Lower leg skin (tissue), 3 donors: ENCODE results near the gene TMTC1.

Source experiments
- CTCF ChIP-seq, 3 donors: fragments of 450-650 bp; IDR thresholded peaks; one replicate each; pipeline ENCODE4 v1.5.1; 2016; ENCODE audit warnings: antibody characterized with exemption in 3 of 3, mild to moderate bottlenecking in 3 of 3, moderate library complexity in 2 of 3
- POLR2A ChIP-seq, 2 donors: fragments of 450-650 bp; IDR thresholded peaks; one replicate each; pipeline ENCODE4 v1.6.1; 2016 to 2017; ENCODE audit warnings: antibody characterized with exemption in 2 of 2, mild to moderate bottlenecking in 1 of 2, moderate library complexity in 1 of 2

DNA sequence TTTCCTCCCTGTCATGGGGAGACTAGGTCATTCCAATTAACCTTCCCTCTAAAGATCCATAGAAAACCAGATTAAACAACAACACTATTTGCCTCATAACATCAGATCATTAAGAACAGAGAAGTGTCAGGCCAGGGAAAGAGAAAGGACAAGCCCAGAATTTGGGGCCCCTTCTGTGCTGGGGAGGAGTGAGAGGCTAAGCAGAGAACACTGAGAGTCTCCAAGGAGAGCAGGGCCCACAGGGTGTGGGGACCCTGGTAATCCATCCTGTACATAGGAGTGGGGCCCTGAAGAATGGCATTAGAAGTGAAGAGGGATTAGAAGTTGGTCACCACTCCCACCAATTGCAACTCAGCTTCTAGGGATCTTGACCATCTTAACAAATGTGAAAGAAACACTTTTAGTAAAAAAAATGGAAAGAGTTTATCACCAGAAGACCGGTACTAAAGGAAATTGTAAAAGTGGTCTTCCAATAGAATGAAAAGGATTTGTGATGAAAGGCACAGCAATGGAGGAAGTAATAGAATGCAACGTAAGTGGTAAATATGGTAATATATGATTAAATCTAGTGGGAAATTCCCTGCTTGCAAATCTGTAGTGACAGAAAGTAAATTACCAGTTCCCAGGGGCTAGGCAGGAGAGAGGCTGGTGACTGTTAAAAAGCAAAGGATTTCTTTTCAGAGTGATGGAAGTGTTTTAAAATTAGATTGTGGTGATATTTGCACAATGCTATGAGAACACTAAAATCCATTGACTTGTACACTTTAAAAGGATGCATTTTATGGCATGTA, 14.0 kb upstream of the TMTC1 start:
- no peak for TF ChIP-seq CTCF (IDR thresholded peaks at IDR 0.05)
- TF ChIP-seq POLR2A (IDR thresholded peaks at IDR 0.05): no peak
